Measurements from ENCODE around the gene HNRNPA1L2. TPM values are rescaled to one million over a fixed set of nuclear protein-coding genes. Genes with fewer than 3 reads are reported as not detected.
"Not testable (repeated sequence)": the region's sequence is repeated elsewhere in the genome, so short reads cannot be mapped to it uniquely, and the experiment has no call there.

The HNRNPA1L2 gene
- polyA plus RNA-seq, 6 donors from 2014 or later = 1.8 to 11.8 (median 7.7) TPM

- not testable (repeated sequence) for H3K9me3 Mint-ChIP-seq; H3K4me3 Mint-ChIP-seq; H3K27ac Mint-ChIP-seq; H3K36me3 Mint-ChIP-seq; DNase-seq; ATAC-seq (ENCODE audit: low read depth in 2 of 2); H3K4me1 Mint-ChIP-seq
- peaks cover 19 to 50% (median 22%) of the 10 kb centered on the region in 3 donors for H3K27me3 Mint-ChIP-seq
Measured at GRCh38 chr13:52610158-52610557, 32.1 kb upstream of the HNRNPA1L2 start.

DNA sequence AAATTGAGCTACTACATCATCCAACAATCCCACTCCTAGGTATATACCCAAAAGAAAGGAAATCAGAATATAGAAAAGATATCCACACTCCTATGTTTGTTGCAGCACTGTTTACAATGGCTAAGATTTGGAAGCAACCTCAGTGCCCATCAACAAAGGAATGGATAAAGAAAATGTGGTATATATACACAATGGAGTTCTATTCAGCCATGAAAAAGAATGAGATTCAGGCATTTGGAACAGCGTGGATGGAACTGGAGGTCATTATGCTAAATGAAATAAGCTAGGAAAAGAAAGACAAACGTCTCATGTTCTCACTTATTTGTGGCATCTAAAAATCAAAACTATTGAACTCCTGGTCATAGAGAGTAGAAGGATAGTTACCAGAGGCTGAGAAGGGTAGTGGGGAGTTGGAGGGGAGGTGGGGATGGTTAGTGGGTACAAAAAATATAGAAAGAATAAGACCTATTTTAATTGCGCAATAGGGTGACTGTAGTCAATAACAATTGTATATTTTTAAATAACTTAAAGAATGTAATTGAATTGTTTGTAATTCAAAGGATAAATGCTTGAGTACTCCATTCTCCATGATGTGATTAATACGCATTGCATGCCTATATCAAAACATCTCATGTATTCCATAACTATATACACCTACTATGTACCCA lies 27.0 kb upstream of the HNRNPA1L2 start:
- no peaks in the 10 kb centered on the region for H3K9me3 Mint-ChIP-seq
- no peak for ATAC-seq (ENCODE audit: low read depth in 2 of 2)
- H3K36me3 Mint-ChIP-seq = no peaks in the 10 kb centered on the region
- peaks cover 22 to 26% (median 25%) of the 10 kb centered on the region in 3 donors for H3K4me1 Mint-ChIP-seq
- H3K27me3 Mint-ChIP-seq = peaks cover 0 to 9% (median 7%) of the 10 kb centered on the region in 3 donors
- no peak for DNase-seq
- no peak overlapping the region for H3K27ac Mint-ChIP-seq
- peak overlapping the region in 5 of 8 donors; percentile 45 to 78 (median 52) for H3K4me3 Mint-ChIP-seq

GRCh38 chr13:52615812-52616211 lies 26.4 kb upstream of the HNRNPA1L2 start:
- peak overlapping the region in 2 of 6 donors; percentile 54 to 88 for H3K27ac Mint-ChIP-seq
- DNase-seq = no peak
- peaks cover 24 to 26% (median 25%) of the 10 kb centered on the region in 3 donors for H3K4me1 Mint-ChIP-seq
- ATAC-seq (ENCODE audit: low read depth in 2 of 2) = no peak
- H3K4me3 Mint-ChIP-seq = peak overlapping the region; percentile 71 to 100 (median 98)
- no peaks in the 10 kb centered on the region for H3K9me3 Mint-ChIP-seq
- no peaks in the 10 kb centered on the region for H3K36me3 Mint-ChIP-seq
- H3K27me3 Mint-ChIP-seq = peaks cover 0 to 8% (median 7%) of the 10 kb centered on the region in 3 donors

GRCh38 chr13:52617070-52618060 lies 24.9 kb upstream of the HNRNPA1L2 start:
- peak; percentile 79 for DNase-seq
- ATAC-seq (ENCODE audit: low read depth in 2 of 2) = peak; percentile 95 to 97
- Mint-ChIP-seq H3K4me1 (peaks cover 24 to 33% (median 25%) of the 10 kb centered on the region in 3 donors), H3K36me3 (no peaks in the 10 kb centered on the region), H3K9me3 (no peaks in the 10 kb centered on the region), H3K27me3 (no peaks in the 10 kb centered on the region), H3K4me3 (peak overlapping the region; percentile 96 to 100 (median 98)), H3K27ac (peak overlapping the region; percentile 88 to 98 (median 94))

DNA sequence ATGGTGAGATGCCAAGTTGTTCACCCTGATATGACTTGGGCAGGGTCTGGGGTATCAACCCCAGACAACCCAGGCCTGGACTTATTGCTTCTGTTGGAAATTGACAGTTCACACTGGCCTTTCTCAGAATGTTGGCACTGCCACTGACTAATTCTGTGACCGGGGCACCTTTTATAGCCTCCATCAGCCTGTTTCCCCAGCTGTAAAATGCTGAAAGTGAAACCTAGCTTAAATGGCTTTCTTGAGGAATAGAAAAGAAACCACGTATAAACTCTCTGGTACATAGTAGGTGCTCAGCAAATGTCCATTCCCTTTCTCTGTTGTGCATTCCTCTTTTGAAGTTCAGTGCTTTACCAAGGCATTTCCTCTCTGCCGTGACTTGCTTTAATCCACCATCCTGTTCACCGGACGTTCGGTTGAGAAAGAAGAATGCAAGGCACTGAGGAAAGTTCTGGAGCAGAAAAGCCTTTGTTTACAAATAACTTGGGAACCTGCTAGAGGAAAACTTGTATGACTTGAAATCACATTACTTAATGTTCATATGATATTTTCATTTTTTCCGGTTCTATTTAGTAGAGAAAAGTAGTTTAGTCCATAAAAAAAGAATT lies 11.0 kb upstream of the HNRNPA1L2 start:
- H3K27me3 Mint-ChIP-seq = not testable (repeated sequence)

DNA sequence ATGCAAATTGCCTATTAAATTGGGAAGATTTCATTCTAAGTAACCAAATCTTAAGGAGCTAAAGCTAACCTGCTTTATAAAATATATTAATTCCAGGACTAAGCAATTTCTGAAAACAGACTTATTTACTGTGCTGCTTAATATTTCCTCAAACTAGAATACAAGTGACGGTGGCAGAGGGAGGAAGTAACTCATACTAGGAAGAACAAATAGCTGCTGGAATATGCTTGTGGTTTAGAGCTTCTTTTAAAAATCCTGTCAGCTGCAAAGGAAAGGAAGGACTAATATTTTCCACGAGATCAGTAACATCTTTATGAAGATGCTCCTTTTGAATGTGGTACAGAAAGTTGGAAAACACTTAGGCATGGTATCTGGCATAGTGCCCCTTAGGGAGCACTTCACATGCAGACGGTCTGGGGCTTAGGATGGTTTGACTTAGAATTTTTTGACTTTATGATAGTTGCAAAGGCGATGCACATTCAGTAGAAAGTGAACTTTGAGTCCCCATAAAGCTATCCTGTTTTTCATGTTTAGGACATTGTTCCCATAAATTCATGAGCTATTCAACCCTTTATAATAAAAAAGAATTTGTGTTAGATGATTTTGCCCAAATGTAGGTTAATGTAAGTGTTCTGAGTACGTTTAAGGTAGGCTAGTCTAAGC lies 3.4 kb upstream of the HNRNPA1L2 start:
- Mint-ChIP-seq H3K9me3 (no peaks in the 10 kb centered on the region), H3K4me3 (no peak overlapping the region), H3K27ac (no peak overlapping the region), H3K4me1 (peaks cover 0 to 6% (median 3%) of the 10 kb centered on the region in 3 donors), H3K27me3 (no peaks in the 10 kb centered on the region), H3K36me3 (peaks cover 25 to 29% of the 10 kb centered on the region in 2 donors)
- DNase-seq = no peak
- ATAC-seq (ENCODE audit: low read depth in 2 of 2) = no peak

More for the DNA sequence above, 11.0 kb upstream of the HNRNPA1L2 start:
- DNase-seq; H3K9me3 Mint-ChIP-seq; ATAC-seq (ENCODE audit: low read depth in 2 of 2); H3K27ac Mint-ChIP-seq; H3K4me3 Mint-ChIP-seq; H3K4me1 Mint-ChIP-seq: not testable (repeated sequence)
- peaks cover 0 to 13% of the 10 kb centered on the region in 2 donors for H3K36me3 Mint-ChIP-seq

- peaks cover 0 to 6% (median 3%) of the 10 kb centered on the region in 3 donors for H3K4me1 Mint-ChIP-seq
- H3K27ac Mint-ChIP-seq = peak overlapping the region in 1 of 6 donors; percentile 63
- no peaks in the 10 kb centered on the region for H3K27me3 Mint-ChIP-seq
- ATAC-seq (ENCODE audit: low read depth in 2 of 2) = no peak
- H3K9me3 Mint-ChIP-seq = no peaks in the 10 kb centered on the region
- H3K36me3 Mint-ChIP-seq = peaks cover 18 to 29% of the 10 kb centered on the region in 2 donors
- H3K4me3 Mint-ChIP-seq = no peak overlapping the region
- no peak for DNase-seq
Measured at GRCh38 chr13:52644108-52644507, 1.9 kb downstream of the HNRNPA1L2 start.

DNA sequence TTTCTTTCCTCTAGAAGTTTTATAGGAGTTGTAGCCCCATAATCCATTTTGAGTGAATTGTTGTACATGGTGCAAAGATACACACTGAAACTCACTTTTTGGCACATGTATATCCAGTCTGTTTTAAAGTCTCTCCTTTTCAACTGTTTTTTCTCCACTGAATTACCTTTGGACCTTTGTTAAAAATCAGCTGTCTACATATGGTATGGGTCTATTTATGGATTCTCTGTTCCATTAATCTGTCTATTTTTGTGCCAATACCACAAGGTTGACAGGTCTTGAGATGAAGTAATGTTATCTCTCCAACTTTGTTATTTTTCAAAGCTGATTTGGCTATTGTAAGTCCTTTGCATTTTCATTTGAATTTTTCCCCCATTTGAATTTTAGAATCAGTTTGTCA lies 4.7 kb downstream of the HNRNPA1L2 start:
- ATAC-seq (ENCODE audit: low read depth in 2 of 2) = no peak
- Mint-ChIP-seq H3K4me1 (peaks cover 0 to 8% (median 3%) of the 10 kb centered on the region in 3 donors), H3K27me3 (no peaks in the 10 kb centered on the region), H3K27ac (no peak overlapping the region), H3K9me3 (no peaks in the 10 kb centered on the region), H3K4me3 (no peak overlapping the region), H3K36me3 (peaks cover 10 to 13% of the 10 kb centered on the region in 2 donors)
- no peak for DNase-seq

GRCh38 chr13:52650731-52651130 lies 8.5 kb downstream of the HNRNPA1L2 start:
- ATAC-seq (ENCODE audit: low read depth in 2 of 2) (no peak), DNase-seq (no peak)
- peaks cover 0 to 5% of the 10 kb centered on the region in 2 donors for H3K36me3 Mint-ChIP-seq
- no peaks in the 10 kb centered on the region for H3K9me3 Mint-ChIP-seq
- peak overlapping the region in 1 of 8 donors; percentile 53 for H3K4me3 Mint-ChIP-seq
- H3K27ac Mint-ChIP-seq = peak overlapping the region in 3 of 6 donors; percentile 29 to 49 (median 35)
- peaks cover 0 to 8% (median 7%) of the 10 kb centered on the region in 3 donors for H3K4me1 Mint-ChIP-seq
- no peaks in the 10 kb centered on the region for H3K27me3 Mint-ChIP-seq

DNA sequence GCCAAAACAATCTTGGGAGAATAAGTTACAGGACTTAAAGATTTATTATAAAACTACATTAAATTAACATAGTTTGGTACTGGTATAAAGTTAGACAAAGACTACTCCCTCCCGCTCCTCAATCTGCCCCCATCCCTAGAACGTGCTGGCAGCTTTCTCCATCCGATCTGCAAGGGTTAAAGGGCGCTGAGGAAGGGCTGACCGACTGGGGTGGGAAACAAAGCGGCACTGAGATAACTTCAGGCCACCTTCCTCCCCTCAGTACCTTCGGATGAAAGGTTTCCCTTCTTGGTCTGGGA lies 9.6 kb downstream of the HNRNPA1L2 start:
- no peak for ATAC-seq (ENCODE audit: low read depth in 2 of 2)
- Mint-ChIP-seq H3K36me3 (peaks cover 0 to 5% of the 10 kb centered on the region in 2 donors), H3K9me3 (no peaks in the 10 kb centered on the region), H3K27ac (peak overlapping the region in 1 of 6 donors; percentile 26), H3K27me3 (no peaks in the 10 kb centered on the region), H3K4me3 (no peak overlapping the region), H3K4me1 (peaks cover 0 to 8% (median 7%) of the 10 kb centered on the region in 3 donors)
- DNase-seq = no peak

GRCh38 chr13:52652196-52652979 lies 10.2 kb downstream of the HNRNPA1L2 start, which contains the start of gene SUGT1:
Gene SUGT1 (plus strand): TSS chr13:52652836. CDS start chr13:52652921, 85 bp downstream.
- Mint-ChIP-seq H3K27me3 (no peaks in the 10 kb centered on the region), H3K36me3 (peaks cover 0 to 5% of the 10 kb centered on the region in 2 donors), H3K4me3 (no peak within 1 kb of the TSS), H3K9me3 (no peaks in the 10 kb centered on the region), H3K27ac (peak within 1 kb of the TSS in 1 of 6 donors; percentile 26), H3K4me1 (peaks cover 0 to 8% (median 7%) of the 10 kb centered on the region in 3 donors)
- ATAC-seq (ENCODE audit: low read depth in 2 of 2) (peak; percentile 90 to 92), DNase-seq (peak; percentile 96)

GRCh38 chr13:52652980-52653303 lies 10.7 kb downstream of the HNRNPA1L2 start:
- no peaks in the 10 kb centered on the region for H3K27me3 Mint-ChIP-seq
- ATAC-seq (ENCODE audit: low read depth in 2 of 2) (peak; percentile 21 to 24), DNase-seq (no peak)
- H3K36me3 Mint-ChIP-seq = peaks cover 0 to 5% of the 10 kb centered on the region in 2 donors
- no peaks in the 10 kb centered on the region for H3K9me3 Mint-ChIP-seq
- no peak overlapping the region for H3K4me3 Mint-ChIP-seq
- peaks cover 0 to 8% (median 7%) of the 10 kb centered on the region in 3 donors for H3K4me1 Mint-ChIP-seq
- H3K27ac Mint-ChIP-seq = no peak overlapping the region
